Heart left ventricle (tissue), 16 donors: ENCODE results near the gene STK16. TPM values are rescaled to one million over a fixed set of nuclear protein-coding genes. Genes with fewer than 3 reads are reported as not detected.

Source experiments
- ATAC-seq, 4 donors: fragments of 200-7000 bp; cut with Tn5 transposase; one replicate each; pipeline ENCODE4 v1.9.1; 2020 to 2022; ENCODE audit warnings: moderate library complexity in 4 of 4, mild to moderate bottlenecking in 3 of 4, moderate number of reproducible peaks in 1 of 4
- DNase-seq, 5 donors: peaks; one replicate each; pipeline ENCODE4 v3.0.0-alpha.2; 2020
- H3K27ac ChIP-seq, 12 donors: fragments of 200-600 bp; sonication (generic) in 4 of 12; one replicate each; pipeline versions ENCODE4 v1.5.0 to v1.8.0; 2016 to 2022; ENCODE audit warnings: mild to moderate bottlenecking in 2 of 12
- H3K27me3 ChIP-seq, 9 donors: fragments of 200-600 bp; sonication (generic) in 2 of 9; one replicate each; pipeline versions ENCODE4 v1.5.1 to v1.8.0; 2016 to 2022; ENCODE audit warnings: mild to moderate bottlenecking in 3 of 9
- H3K36me3 ChIP-seq, 9 donors: fragments of 200-600 bp; sonication (generic) in 2 of 9; one replicate each; pipeline versions ENCODE4 v1.5.0 to v1.8.0; 2018 to 2022; ENCODE audit warnings: mild to moderate bottlenecking in 2 of 9
- H3K4me1 ChIP-seq, 12 donors: fragments of 200-600 bp; sonication (generic) in 4 of 12; one replicate each; pipeline versions ENCODE4 v1.5.0 to v1.8.0; 2016 to 2022; ENCODE audit warnings: mild to moderate bottlenecking in 3 of 12
- H3K4me3 ChIP-seq, 12 donors: fragments of 200-600 bp; sonication (generic) in 4 of 12; one replicate each; pipeline versions ENCODE4 v1.5.0 to v1.8.0; 2017 to 2022; ENCODE audit warnings: mild to moderate bottlenecking in 9 of 12, moderate library complexity in 4 of 12
- H3K9me3 ChIP-seq, 12 donors: fragments of 200-600 bp; sonication (generic) in 4 of 12; one replicate each; pipeline versions ENCODE4 v1.5.0 to v1.8.0; 2016 to 2022; ENCODE audit warnings: mild to moderate bottlenecking in 1 of 12
- CTCF ChIP-seq, 12 donors: fragments of 200-600 bp; sonication (generic) in 4 of 12; IDR thresholded peaks; one replicate each; pipeline versions ENCODE4 v1.5.0 to v1.8.0; 2018 to 2022; ENCODE audit warnings: antibody characterized with exemption in 12 of 12, mild to moderate bottlenecking in 5 of 12
- POLR2A ChIP-seq, 2 donors: fragments of 450-650 bp; IDR thresholded peaks; one replicate each; pipeline ENCODE4 v1.6.1; 2017; ENCODE audit warnings: antibody characterized with exemption in 2 of 2, mild to moderate bottlenecking in 2 of 2, moderate library complexity in 2 of 2
- WGBS, 4 donors: extraction: QIAGEN DNeasy Blood & Tissue Kit in 2 of 4; methylation state at CpG; one replicate each; pipeline versions ENCODE4 v1.1.5 to v1.1.7; 2013 to 2018; 5-methylcytosine and 5-hydroxymethylcytosine counted together
- intact Hi-C, 10 donors: fragments of 100-400 bp; cut with DNase I; formaldehyde crosslinking; loops; one replicate each; pipeline versions ENCODE4 v1.11.1 to v1.14.2; 2022
- polyA plus RNA-seq, 2 donors: library from polyadenylated mRNA; stranded (reverse); fragments of 200-250 nt; gene quantifications; one replicate each; pipeline ENCODE4 v1.2.3, GENCODE V29; 2013
- total RNA-seq, 9 donors: library from RNA; depleted of rRNA in 2 of 9; stranded (reverse); fragments of >200 nt in 2 of 9; fragmentation: NEBNext Ultra II Directional in 3 of 9; extraction: Animal tissue kit (Norgen Biotek cat#: 25700) in 3 of 9; gene quantifications; one replicate each; pipeline versions ENCODE4 v1.1.0 to v1.2.4, GENCODE V29; 2016 to 2023
- donor health status: ischemic (EF 13 %, LVEDD 7.1; RV severe dilation, severe dysfunction).
- donor health status: healthy with polysubstance abuse.
- donor health status: DM: no; HTN: yes; CAD: no.
- donor health status: DM: no; HTN: no; CAD: no.
- donor health status: ischemic (EF 25% LVEDD 6.9; RV normal size, moderate dysfunction).
- donor health status: ischemic (EF 25% LVEDD 5.7; RV mildly dilated, moderate dysfunction).
- donor health status: healthy.
- donor health status: DM: yes; HTN: yes; CAD: no.
- donor health status: ischemic (EF 35%, LVEDD 5.7; RV mildly dilated, moderate dysfunction).
- donor health status: nonischemic (EF 11% LVEDD 7.7; RV severe dilation, severe dysfunction).
- donor health status: DM: yes; HTN: yes; CAD: no.
- donor health status: PGD.
- donor health status: ischemic (EF 29% LVEDD 5.4; RV normal size, mild dysfunction).
- donor health status: nonischemic (EF 23%, LVEDD 6.1; RV moderate dilation, normal function).

STK16 gene
- total and polyA plus RNA-seq, 11 donors, result 13.8 to 31.6 (median 19.1) TPM

- no peaks in the 10 kb centered on the region for H3K9me3 ChIP-seq
- peaks cover 0 to 23% (median 9%) of the 10 kb centered on the region in 12 donors for H3K4me1 ChIP-seq
- H3K27ac ChIP-seq, result peak overlapping the region in 10 of 12 donors; percentile 13 to 77 (median 62)
- TF ChIP-seq POLR2A (IDR thresholded peaks at IDR 0.05) (no peak), CTCF (IDR thresholded peaks at IDR 0.05) (no peak)
- intact Hi-C loops, result loop anchor here in 7 of 10 donors (5.0 to 10.0 kb wide), 6 partner anchors 42 to 235 kb away; partner anchors contain the start of genes DNPEP (in 2 of the 7), GLB1L (in 2 of the 7), STK16 (in 2 of the 7) and CNPPD1 (in 1 of the 7)
- WGBS, 4 donors, result 47 to 56% (median 50%) methylated on average over 16 of the region's 16 CpGs
- ATAC-seq (peak; percentile 27 to 71 (median 65)), DNase-seq (peak in 4 of 5 donors; percentile 70 to 78 (median 74))
- no peaks in the 10 kb centered on the region for H3K27me3 ChIP-seq
- H3K36me3 ChIP-seq, result peaks cover 0 to 20% (median 10%) of the 10 kb centered on the region in 9 donors
- no peak overlapping the region for H3K4me3 ChIP-seq
Measured at GRCh38 chr2:219289537-219290361, 44.5 kb downstream of the STK16 start.

GRCh38 chr2:219290381-219291171 is 45.3 kb downstream of the STK16 start:
- TF ChIP-seq POLR2A (IDR thresholded peaks at IDR 0.05), result no peak
- TF ChIP-seq CTCF (IDR thresholded peaks at IDR 0.05), result no peak
- Histone ChIP-seq H3K27ac (peak overlapping the region in 4 of 12 donors; percentile 52 to 77 (median 73)), H3K4me1 (peaks cover 0 to 25% (median 13%) of the 10 kb centered on the region in 12 donors), H3K36me3 (peaks cover 0 to 11% (median 2%) of the 10 kb centered on the region in 9 donors), H3K4me3 (no peak overlapping the region), H3K9me3 (no peaks in the 10 kb centered on the region), H3K27me3 (no peaks in the 10 kb centered on the region)
- intact Hi-C loops, result loop anchor here in 7 of 10 donors (5.0 to 10.0 kb wide), 6 partner anchors 43 to 236 kb away; partner anchors contain the start of genes DNPEP (in 2 of the 7), GLB1L (in 2 of the 7), STK16 (in 2 of the 7) and CNPPD1 (in 1 of the 7)
- ATAC-seq (no peak), DNase-seq (peak in 1 of 5 donors; percentile 13)
- WGBS, 4 donors, result 85 to 87% (median 87%) methylated on average over 16 of the region's 16 CpGs

GRCh38 chr2:219291394-219291793 is 46.1 kb downstream of the STK16 start:
- ATAC-seq, result no peak

More at GRCh38 chr2:219291394-219291793, 46.1 kb downstream of the STK16 start:
- no peaks in the 10 kb centered on the region for H3K9me3 ChIP-seq
- intact Hi-C loops, result loop anchor here in 7 of 10 donors (5.0 to 10.0 kb wide), 6 partner anchors 44 to 237 kb away; partner anchors contain the start of genes DNPEP (in 2 of the 7), GLB1L (in 2 of the 7), STK16 (in 2 of the 7) and CNPPD1 (in 1 of the 7)
- no peaks in the 10 kb centered on the region for H3K27me3 ChIP-seq
- 82 to 87% (median 83%) methylated on average over 7 of the region's 7 CpGs for WGBS, 4 donors
- no peak overlapping the region for H3K4me3 ChIP-seq
- H3K4me1 ChIP-seq, result peaks cover 0 to 25% (median 13%) of the 10 kb centered on the region in 12 donors
- no peak overlapping the region for H3K27ac ChIP-seq
- H3K36me3 ChIP-seq, result peaks cover 0 to 3% (median 0%) of the 10 kb centered on the region in 9 donors
- peak in 1 of 5 donors; percentile 14 for DNase-seq
- TF ChIP-seq CTCF (IDR thresholded peaks at IDR 0.05) (no peak), POLR2A (IDR thresholded peaks at IDR 0.05) (no peak)
